SK-N-SH (cell line): ENCODE results near the gene PDE6A. TPM values are rescaled to one million over a fixed set of nuclear protein-coding genes. Genes with fewer than 3 reads are reported as not detected.

ENCODE experiments used
- CTCF ChIA-PET: fragments of 300-600, 350-600 bp; formaldehyde crosslinking; extraction: SDS; loops from one replicate; lab custom pipeline; 2021; lab: Yijun Ruan, JAX
- POLR2A ChIA-PET: fragments of 350-600 bp; sonication (Branson Sonifier 250); formaldehyde crosslinking; extraction: SDS; loops from one replicate; lab custom pipeline; 2020; ENCODE audit warnings: antibody characterized with exemption, inconsistent platforms; lab: Yijun Ruan, JAX
- DNase-seq: peaks from one replicate; pipeline ENCODE4 v3.0.0; 2012
- H2AFZ ChIP-seq: fragments of 200-600 bp; sonication (generic); 2 replicates; pipeline ENCODE4 v1.8.1; 2016; ENCODE audit warnings: antibody characterized with exemption, mild to moderate bottlenecking, low read depth
- H3F3A ChIP-seq: fragments of 200-600 bp; sonication (generic); replicated peaks from 2 replicates; pipeline ENCODE3; 2016; ENCODE audit warnings: antibody characterized with exemption, mild to moderate bottlenecking; ENCODE audit not compliant: insufficient read depth
- H3K27ac ChIP-seq, 2 experiments: fragments of 200-500 bp in 1 of 2; fragments of 200-600 bp in 1 of 2; sonication (Bioruptor generic) in 1 of 2; sonication (generic), shearing (Covaris generic) in 1 of 2; 2 replicates each; pipeline versions ENCODE4 v1.5.1 to v1.6.1; 2014 to 2016; ENCODE audit warnings: low read depth in 2 of 2, inconsistent platforms in 1 of 2, low read length in 1 of 2, mild to moderate bottlenecking in 1 of 2, mixed read lengths in 1 of 2
- H3K27me3 ChIP-seq: fragments of 200-600 bp; sonication (generic), shearing (Covaris generic); 2 replicates; pipeline ENCODE4 v1.6.1; 2016; ENCODE audit warnings: mixed run types; ENCODE audit not compliant: insufficient read depth
- H3K36me3 ChIP-seq, 2 experiments: fragments of 200-500 bp in 1 of 2; fragments of 200-600 bp in 1 of 2; sonication (Bioruptor generic) in 1 of 2; sonication (generic) in 1 of 2; replicated peaks in 1 of 2; 2 replicates each; pipeline versions ENCODE3 to v1.5.1; 2014 to 2016; ENCODE audit warnings: low read length in 1 of 2, mild to moderate bottlenecking in 1 of 2; ENCODE audit not compliant: insufficient read depth in 2 of 2, control insufficient read depth in 1 of 2
- H3K4me1 ChIP-seq, 2 experiments: fragments of 200-500 bp in 1 of 2; fragments of 200-600 bp in 1 of 2; sonication (Bioruptor generic) in 1 of 2; sonication (generic), shearing (Covaris generic) in 1 of 2; 2 replicates each; pipeline versions ENCODE4 v1.5.1 to v1.6.1; 2014 to 2016; ENCODE audit warnings: low read depth in 1 of 2, low read length in 1 of 2, mixed run types in 1 of 2; ENCODE audit not compliant: insufficient read depth in 2 of 2, control insufficient read depth in 1 of 2
- H3K4me2 ChIP-seq: fragments of 200-600 bp; sonication (generic), shearing (Covaris generic); 2 replicates; pipeline ENCODE4 v1.6.1; 2017; ENCODE audit warnings: mixed run types
- H3K4me3 ChIP-seq, 2 experiments: fragments of 200-500 bp in 1 of 2; fragments of 200-600 bp in 1 of 2; sonication (Bioruptor generic) in 1 of 2; sonication (generic), shearing (Covaris generic) in 1 of 2; 2 replicates each; pipeline versions ENCODE4 v1.5.1 to v1.8.1; 2014 to 2016; ENCODE audit warnings: low read depth in 2 of 2, inconsistent platforms in 1 of 2, low read length in 1 of 2, mild to moderate bottlenecking in 1 of 2, mixed read lengths in 1 of 2, moderate library complexity in 1 of 2
- H3K79me2 ChIP-seq: fragments of 200-600 bp; sonication (generic); 2 replicates; pipeline ENCODE4 v1.8.1; 2017; ENCODE audit warnings: mild to moderate bottlenecking; ENCODE audit not compliant: insufficient read depth
- H3K9ac ChIP-seq: fragments of 200-600 bp; sonication (generic); 2 replicates; pipeline ENCODE4 v1.6.1; 2017; ENCODE audit warnings: mixed run types
- H3K9me2 ChIP-seq: fragments of 200-600 bp; sonication (generic); 2 replicates; pipeline ENCODE4 v1.6.1; 2017; ENCODE audit warnings: mixed run types
- H3K9me3 ChIP-seq: fragments of 200-600 bp; sonication (generic); 2 replicates; pipeline ENCODE4 v1.6.1; 2017; ENCODE audit warnings: mixed run types, mild to moderate bottlenecking, moderate library complexity
- H4K20me1 ChIP-seq: fragments of 200-600 bp; sonication (generic); 2 replicates; pipeline ENCODE4 v1.6.1; 2017; ENCODE audit warnings: mild to moderate bottlenecking, mixed run types; ENCODE audit not compliant: insufficient read depth
- CHD2 ChIP-seq: fragments of 150-350 bp; IDR thresholded peaks from 2 replicates; pipeline ENCODE4 v1.6.1; 2018; ENCODE audit warnings: low read length; ENCODE audit not compliant: partially characterized antibody
- MEF2A ChIP-seq: IDR thresholded peaks from 2 replicates; pipeline ENCODE4 v1.4.0; 2012; ENCODE audit warnings: low read depth, borderline replicate concordance
- RAD21 ChIP-seq: IDR thresholded peaks from 2 replicates; pipeline ENCODE4 v1.6.1; 2012; ENCODE audit warnings: mild to moderate bottlenecking, low read length
- RFX5 ChIP-seq: IDR thresholded peaks from 2 replicates; pipeline ENCODE4 v1.6.1; 2012; ENCODE audit warnings: mild to moderate bottlenecking, improper control_type of control experiment, low read length
- SMC3 ChIP-seq: IDR thresholded peaks from 2 replicates; pipeline ENCODE4 v1.6.1; 2012; ENCODE audit warnings: low read depth, low read length, improper control_type of control experiment
- WGBS: methylation state at CpG from one replicate; pipeline ENCODE4 v1.1.6; 2017; ENCODE audit warnings: low lambda C conversion rate; 5-methylcytosine and 5-hydroxymethylcytosine counted together
- polyA plus RNA-seq, 3 experiments: library from polyadenylated mRNA; depleted of rRNA; stranded (reverse); fragments of >200 nt; gene quantifications; 2 replicates each; pipeline ENCODE4 v1.2.3, GENCODE V29; 2012
- TF ChIP-seq, protein P1 (sequence below): fragments of 200-600 bp; sonication (generic); IDR thresholded peaks from 2 replicates; pipeline ENCODE4 v1.6.1; 2017; ENCODE audit warnings: antibody characterized with exemption, mild to moderate bottlenecking, moderate library complexity
- TF ChIP-seq, protein P2 (sequence below): IDR thresholded peaks from 2 replicates; pipeline ENCODE4 v1.6.1; 2012; ENCODE audit warnings: mild to moderate bottlenecking, low read depth, low read length, moderate library complexity

PDE6A gene
- polyA plus RNA-seq, 1 of the 3 experiments (the other 2 are of a cell fraction) = 0.05 TPM

GRCh38 chr5:149829954-149830353, 114.6 kb downstream of the PDE6A start:
- no peaks in the 10 kb centered on the region for H3K36me3 ChIP-seq
- POLR2A ChIA-PET = interaction anchor here (1.2 kb wide), 1 partner anchor 170 kb away, joined by 3 read pairs; the partner anchor contains the start of genes HMGXB3 and TIGD6

GRCh38 chr5:149828161-149829011, 116.2 kb downstream of the PDE6A start:
- WGBS = 27% methylated on average over 10 of the region's 11 CpGs
- no peak overlapping the region for H3K9ac ChIP-seq
- POLR2A ChIA-PET = no interaction called here

More at GRCh38 chr5:149829954-149830353, 114.6 kb downstream of the PDE6A start:
- H3K9me3 ChIP-seq = no peaks in the 10 kb centered on the region
- no peaks in the 10 kb centered on the region; a peak in 1 of 4 replicates for H3K4me1 ChIP-seq
- no peak overlapping the region for H3K9ac ChIP-seq
- no peak overlapping the region for H2AFZ ChIP-seq
- H3K27me3 ChIP-seq = no peaks in the 10 kb centered on the region
- H3K4me3 ChIP-seq = no peak overlapping the region
- WGBS = 94% methylated on average over 3 of the region's 3 CpGs
- CTCF ChIA-PET = interaction anchor here (0.8 to 32.2 kb wide), 13 partner anchors 8 to 224 kb away, joined by 3 to 730 read pairs (median 10); partner anchors contain the start of gene SLC26A2
- no peaks in the 10 kb centered on the region for H3K9me2 ChIP-seq
- H3F3A ChIP-seq = no peaks in the 10 kb centered on the region
- no peak overlapping the region for H3K27ac ChIP-seq
- no peak overlapping the region for H3K4me2 ChIP-seq
- DNase-seq = peak; percentile 53
- no peaks in the 10 kb centered on the region for H4K20me1 ChIP-seq
- TF ChIP-seq, protein P1, sequence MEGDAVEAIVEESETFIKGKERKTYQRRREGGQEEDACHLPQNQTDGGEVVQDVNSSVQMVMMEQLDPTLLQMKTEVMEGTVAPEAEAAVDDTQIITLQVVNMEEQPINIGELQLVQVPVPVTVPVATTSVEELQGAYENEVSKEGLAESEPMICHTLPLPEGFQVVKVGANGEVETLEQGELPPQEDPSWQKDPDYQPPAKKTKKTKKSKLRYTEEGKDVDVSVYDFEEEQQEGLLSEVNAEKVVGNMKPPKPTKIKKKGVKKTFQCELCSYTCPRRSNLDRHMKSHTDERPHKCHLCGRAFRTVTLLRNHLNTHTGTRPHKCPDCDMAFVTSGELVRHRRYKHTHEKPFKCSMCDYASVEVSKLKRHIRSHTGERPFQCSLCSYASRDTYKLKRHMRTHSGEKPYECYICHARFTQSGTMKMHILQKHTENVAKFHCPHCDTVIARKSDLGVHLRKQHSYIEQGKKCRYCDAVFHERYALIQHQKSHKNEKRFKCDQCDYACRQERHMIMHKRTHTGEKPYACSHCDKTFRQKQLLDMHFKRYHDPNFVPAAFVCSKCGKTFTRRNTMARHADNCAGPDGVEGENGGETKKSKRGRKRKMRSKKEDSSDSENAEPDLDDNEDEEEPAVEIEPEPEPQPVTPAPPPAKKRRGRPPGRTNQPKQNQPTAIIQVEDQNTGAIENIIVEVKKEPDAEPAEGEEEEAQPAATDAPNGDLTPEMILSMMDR = peak; percentile 39; the same call in 1 of the 2 replicates
- no peak for TF ChIP-seq MEF2A
- TF ChIP-seq RAD21 = peak; percentile 20; the same call in 1 of the 2 replicates
- no peaks in the 10 kb centered on the region for H3K79me2 ChIP-seq

More at GRCh38 chr5:149828161-149829011, 116.2 kb downstream of the PDE6A start:
- Histone ChIP-seq H3K36me3 (no peaks in the 10 kb centered on the region), H3K27me3 (no peaks in the 10 kb centered on the region), H3F3A (no peaks in the 10 kb centered on the region), H3K27ac (no peak overlapping the region), H3K9me2 (no peaks in the 10 kb centered on the region), H3K4me1 (no peaks in the 10 kb centered on the region; a peak in 1 of 4 replicates), H4K20me1 (no peaks in the 10 kb centered on the region), H3K4me3 (peak overlapping the region in 1 of 2 experiments; percentile 23; a peak in 1 of 4 replicates), H3K4me2 (no peak overlapping the region), H3K9me3 (no peaks in the 10 kb centered on the region), H3K79me2 (no peaks in the 10 kb centered on the region), H2AFZ (peak overlapping the region; percentile 88; the same call in 1 of the 2 replicates)
- TF ChIP-seq RAD21 (peak; percentile 95), RFX5 (no peak), SMC3 (peak; percentile 99), CHD2 (peak; percentile 33)
- TF ChIP-seq, protein P2, sequence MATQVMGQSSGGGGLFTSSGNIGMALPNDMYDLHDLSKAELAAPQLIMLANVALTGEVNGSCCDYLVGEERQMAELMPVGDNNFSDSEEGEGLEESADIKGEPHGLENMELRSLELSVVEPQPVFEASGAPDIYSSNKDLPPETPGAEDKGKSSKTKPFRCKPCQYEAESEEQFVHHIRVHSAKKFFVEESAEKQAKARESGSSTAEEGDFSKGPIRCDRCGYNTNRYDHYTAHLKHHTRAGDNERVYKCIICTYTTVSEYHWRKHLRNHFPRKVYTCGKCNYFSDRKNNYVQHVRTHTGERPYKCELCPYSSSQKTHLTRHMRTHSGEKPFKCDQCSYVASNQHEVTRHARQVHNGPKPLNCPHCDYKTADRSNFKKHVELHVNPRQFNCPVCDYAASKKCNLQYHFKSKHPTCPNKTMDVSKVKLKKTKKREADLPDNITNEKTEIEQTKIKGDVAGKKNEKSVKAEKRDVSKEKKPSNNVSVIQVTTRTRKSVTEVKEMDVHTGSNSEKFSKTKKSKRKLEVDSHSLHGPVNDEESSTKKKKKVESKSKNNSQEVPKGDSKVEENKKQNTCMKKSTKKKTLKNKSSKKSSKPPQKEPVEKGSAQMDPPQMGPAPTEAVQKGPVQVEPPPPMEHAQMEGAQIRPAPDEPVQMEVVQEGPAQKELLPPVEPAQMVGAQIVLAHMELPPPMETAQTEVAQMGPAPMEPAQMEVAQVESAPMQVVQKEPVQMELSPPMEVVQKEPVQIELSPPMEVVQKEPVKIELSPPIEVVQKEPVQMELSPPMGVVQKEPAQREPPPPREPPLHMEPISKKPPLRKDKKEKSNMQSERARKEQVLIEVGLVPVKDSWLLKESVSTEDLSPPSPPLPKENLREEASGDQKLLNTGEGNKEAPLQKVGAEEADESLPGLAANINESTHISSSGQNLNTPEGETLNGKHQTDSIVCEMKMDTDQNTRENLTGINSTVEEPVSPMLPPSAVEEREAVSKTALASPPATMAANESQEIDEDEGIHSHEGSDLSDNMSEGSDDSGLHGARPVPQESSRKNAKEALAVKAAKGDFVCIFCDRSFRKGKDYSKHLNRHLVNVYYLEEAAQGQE = no peak
- TF ChIP-seq, protein P1 = peak; percentile 91
- peak; percentile 83 for DNase-seq
- CTCF ChIA-PET = interaction anchor here (0.6 to 32.2 kb wide), 43 partner anchors 8 to 277 kb away, joined by 3 to 730 read pairs (median 4); partner anchors contain the start of genes ARHGEF37, CSNK1A1, HMGXB3 and PPARGC1B
